ENCODE measurements around the gene GNAS. TPM values are rescaled to one million over a fixed set of nuclear protein-coding genes. Genes with fewer than 3 reads are reported as not detected.

GNAS gene
- total and polyA plus RNA-seq, 9 of the 15 experiments (the other 6 are each of a cell fraction or from before 2014, with no cell fraction given), result 128 to 648 (median 266) TPM

DNA sequence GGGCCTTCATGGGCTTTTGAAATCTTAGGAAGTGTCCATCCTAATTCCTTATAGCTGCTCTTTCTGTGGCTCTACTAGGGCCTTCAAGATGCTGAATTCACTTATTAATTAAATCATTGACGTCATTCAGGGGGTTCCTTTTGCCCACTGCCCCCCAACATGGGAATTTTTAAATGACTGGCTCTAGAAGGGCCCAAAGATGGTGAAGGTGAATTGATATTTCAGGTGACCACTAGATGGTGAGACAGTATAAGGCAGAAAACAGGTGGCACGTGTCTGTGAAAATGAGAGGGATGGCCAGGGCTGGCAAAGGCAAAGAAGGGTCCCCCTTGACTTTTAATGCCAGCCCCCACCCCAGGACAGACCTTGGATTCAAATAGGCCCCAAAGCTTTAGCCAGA is 11.8 kb downstream of the GNAS start:
- TF ChIP-seq PRPF4 (IDR thresholded peaks at IDR 0.05; ENCODE audit: insufficient read depth, low read depth, low read length, poor library complexity, severe bottlenecking) (no peak), BHLHE40 (IDR thresholded peaks at IDR 0.05; ENCODE audit: low read length) (peak; percentile 81), ZNF444 (CRISPR knock-in tag; IDR thresholded peaks at IDR 0.05) (no peak), RAD21 (CRISPR knock-in tag; conservative IDR thresholded peaks at IDR 0.05 in 1 of 2, IDR thresholded peaks at IDR 0.05 in 1 of 2) (peak in 1 of 2 experiments; percentile 53; a peak in 2 of 4 replicates), MCM5 (IDR thresholded peaks at IDR 0.05; ENCODE audit: low read depth) (no peak), MYC (IDR thresholded peaks at IDR 0.05; ENCODE audit: low read depth, low read length) (peak; percentile 35; the same call in 1 of the 2 replicates), MYC (CRISPR knock-in tag; IDR thresholded peaks at IDR 0.05; ENCODE audit: borderline replicate concordance, low read depth) (no peak)
- TF ChIP-seq, protein P1, sequence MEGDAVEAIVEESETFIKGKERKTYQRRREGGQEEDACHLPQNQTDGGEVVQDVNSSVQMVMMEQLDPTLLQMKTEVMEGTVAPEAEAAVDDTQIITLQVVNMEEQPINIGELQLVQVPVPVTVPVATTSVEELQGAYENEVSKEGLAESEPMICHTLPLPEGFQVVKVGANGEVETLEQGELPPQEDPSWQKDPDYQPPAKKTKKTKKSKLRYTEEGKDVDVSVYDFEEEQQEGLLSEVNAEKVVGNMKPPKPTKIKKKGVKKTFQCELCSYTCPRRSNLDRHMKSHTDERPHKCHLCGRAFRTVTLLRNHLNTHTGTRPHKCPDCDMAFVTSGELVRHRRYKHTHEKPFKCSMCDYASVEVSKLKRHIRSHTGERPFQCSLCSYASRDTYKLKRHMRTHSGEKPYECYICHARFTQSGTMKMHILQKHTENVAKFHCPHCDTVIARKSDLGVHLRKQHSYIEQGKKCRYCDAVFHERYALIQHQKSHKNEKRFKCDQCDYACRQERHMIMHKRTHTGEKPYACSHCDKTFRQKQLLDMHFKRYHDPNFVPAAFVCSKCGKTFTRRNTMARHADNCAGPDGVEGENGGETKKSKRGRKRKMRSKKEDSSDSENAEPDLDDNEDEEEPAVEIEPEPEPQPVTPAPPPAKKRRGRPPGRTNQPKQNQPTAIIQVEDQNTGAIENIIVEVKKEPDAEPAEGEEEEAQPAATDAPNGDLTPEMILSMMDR (IDR thresholded peaks at IDR 0.05 in 2 of 3, conservative IDR thresholded peaks at IDR 0.05 in 1 of 3; ENCODE audit: insufficient read depth in 2 of 3, low read depth in 1 of 3, low read length in 3 of 3), result peak; percentile 35 to 37 (median 36); a peak in 3 of 6 replicates
- no peak for DNase-seq (ENCODE audit: extremely low read depth in 1 of 4, low spot score in 3 of 4)
- no peaks in the 10 kb centered on the region for H3K4me1 ChIP-seq (replicated peaks in 1 of 2; ENCODE audit: control insufficient read depth in 2 of 2, insufficient read depth in 2 of 2, low read length in 2 of 2)
- WGBS (ENCODE audit: insufficient coverage, low coverage, missing lambda C conversion rate), result 0% methylated on average over 2 of the region's 2 CpGs
- H3K27me3 ChIP-seq (ENCODE audit: control insufficient read depth in 2 of 2, insufficient read depth in 2 of 2, low read length in 2 of 2), result peaks cover 0 to 6% of the 10 kb centered on the region in 2 experiments; a peak in 2 of 5 replicates
- H3K27ac ChIP-seq (ENCODE audit: extremely low read depth, low read depth, low read length), result no peak overlapping the region
- CTCF ChIA-PET (ENCODE audit: low intra/inter-chr PET ratio), result interaction anchor here (0.7 kb wide), 1 partner anchor 358 kb away, joined by 3 read pairs; no protein-coding TSS in a partner anchor
- no peak for FAIRE-seq
- H3K79me2 ChIP-seq (ENCODE audit: control insufficient read depth, insufficient read depth, low read length), result no peaks in the 10 kb centered on the region
- H2AFZ ChIP-seq (ENCODE audit: low read depth, low read length), result no peak overlapping the region
- no peaks in the 10 kb centered on the region for H4K20me1 ChIP-seq (replicated peaks; ENCODE audit: control insufficient read depth, insufficient read depth, low read length)
- no peak overlapping the region for H3K9ac ChIP-seq (ENCODE audit: insufficient read depth in 1 of 2, low read depth in 2 of 2, low read length in 2 of 2)
- no TSS peak for BruUV-seq (replicated peaks)
- no peaks in the 10 kb centered on the region for H3K36me3 ChIP-seq (ENCODE audit: control insufficient read depth, insufficient read depth, low read length)
- no peaks in the 10 kb centered on the region for H3K9me1 ChIP-seq (ENCODE audit: control insufficient read depth, insufficient read depth, low read length)
- H3K9me3 ChIP-seq (replicated peaks; ENCODE audit: control insufficient read depth, insufficient read depth, low read depth, low read length), result no peaks in the 10 kb centered on the region
- H3K4me2 ChIP-seq (ENCODE audit: insufficient read depth, low read length), result no peak overlapping the region
- peak; percentile 47; the same call in 1 of the 3 replicates for ATAC-seq
- intact Hi-C loops (cut with micrococcal nuclease), result no loop called here
- in situ Hi-C loops (cut with MboI), result no loop called here
- no peak overlapping the region for H3K4me3 ChIP-seq
- POLR2A ChIA-PET, result interaction anchor here (0.6 to 1.0 kb wide), 4 partner anchors 12 to 218 kb away, joined by 3 to 4 read pairs (median 4); partner anchors contain the start of gene PRELID3B
